H9 (cell line): Measurements from ENCODE around the gene TCERG1L. TPM values are rescaled to one million over a fixed set of nuclear protein-coding genes. Genes with fewer than 3 reads are reported as not detected.

ENCODE experiments used
- DNase-seq: peaks from one replicate; pipeline ENCODE4 v3.0.0-alpha.2; 2017
- H2AFZ ChIP-seq: one replicate; pipeline ENCODE4 v1.6.1; 2013; ENCODE audit warnings: mild to moderate bottlenecking, low read length, control low read depth, moderate library complexity
- H2AK5ac ChIP-seq: 2 replicates; pipeline ENCODE4 v1.6.1; 2013; ENCODE audit warnings: low read length, control low read depth, mixed read lengths; ENCODE audit not compliant: insufficient read length
- H2BK120ac ChIP-seq: one replicate; pipeline ENCODE4 v1.6.1; 2013; ENCODE audit warnings: low read depth, mild to moderate bottlenecking, low read length, control low read depth, inconsistent platforms; ENCODE audit not compliant: poor library complexity, severe bottlenecking
- H2BK12ac ChIP-seq: 2 replicates; pipeline ENCODE4 v1.6.1; 2013; ENCODE audit warnings: low read length, control low read depth, mixed read lengths, low read depth; ENCODE audit not compliant: insufficient read length
- H2BK15ac ChIP-seq: 2 replicates; pipeline ENCODE4 v1.6.1; 2013; ENCODE audit warnings: low read depth, low read length, control low read depth
- H2BK20ac ChIP-seq: one replicate; pipeline ENCODE4 v1.6.1; 2013; ENCODE audit warnings: low read depth, mild to moderate bottlenecking, low read length, control low read depth, inconsistent platforms; ENCODE audit not compliant: poor library complexity, severe bottlenecking
- H2BK5ac ChIP-seq: 2 replicates; pipeline ENCODE4 v1.6.1; 2013; ENCODE audit warnings: low read length, control low read depth, mixed read lengths; ENCODE audit not compliant: insufficient read length
- H3K14ac ChIP-seq: 2 replicates; pipeline ENCODE4 v1.6.1; 2013; ENCODE audit warnings: low read length, control low read depth; ENCODE audit not compliant: insufficient read depth
- H3K18ac ChIP-seq: 2 replicates; pipeline ENCODE4 v1.6.1; 2013; ENCODE audit warnings: low read depth, mild to moderate bottlenecking, mixed read lengths, low read length, control low read depth; ENCODE audit not compliant: insufficient read length
- H3K23ac ChIP-seq: 2 replicates; pipeline ENCODE4 v1.6.1; 2013; ENCODE audit warnings: low read length, control low read depth, mixed read lengths, low read depth; ENCODE audit not compliant: insufficient read length
- H3K23me2 ChIP-seq: 2 replicates; pipeline ENCODE4 v1.6.1; 2013; ENCODE audit warnings: low read depth, mild to moderate bottlenecking, mixed read lengths, low read length, control low read depth; ENCODE audit not compliant: insufficient read length, poor library complexity, severe bottlenecking
- H3K27ac ChIP-seq: 2 replicates; pipeline ENCODE4 v1.5.1; 2013; ENCODE audit warnings: low read length, control low read depth, mixed read lengths, low read depth; ENCODE audit not compliant: insufficient read length
- H3K27me3 ChIP-seq: 2 replicates; pipeline ENCODE4 v1.6.1; 2013; ENCODE audit warnings: low read length, control low read depth, inconsistent platforms; ENCODE audit not compliant: insufficient read depth
- H3K4ac ChIP-seq: 2 replicates; pipeline ENCODE4 v1.6.1; 2013; ENCODE audit warnings: low read depth, mild to moderate bottlenecking, control low read depth, inconsistent platforms, low read length, moderate library complexity
- H3K4me1 ChIP-seq: 2 replicates; pipeline ENCODE4 v1.6.1; 2013; ENCODE audit warnings: low read length, control low read depth, inconsistent platforms; ENCODE audit not compliant: insufficient read depth
- H3K4me2 ChIP-seq: 2 replicates; pipeline ENCODE4 v1.6.1; 2013; ENCODE audit warnings: low read length, control low read depth, mixed read lengths; ENCODE audit not compliant: insufficient read length, insufficient read depth
- H3K56ac ChIP-seq: 2 replicates; pipeline ENCODE4 v1.6.1; 2013; ENCODE audit warnings: low read depth, mild to moderate bottlenecking, mixed read lengths, low read length, control low read depth; ENCODE audit not compliant: insufficient read length
- H3K79me1 ChIP-seq: 2 replicates; pipeline ENCODE4 v1.6.1; 2013; ENCODE audit warnings: low read depth, mild to moderate bottlenecking, moderate library complexity, low read length, control low read depth, inconsistent platforms; ENCODE audit not compliant: insufficient read depth, poor library complexity, severe bottlenecking
- H3K79me2 ChIP-seq: 2 replicates; pipeline ENCODE4 v1.6.1; 2013; ENCODE audit warnings: low read length, control low read depth, inconsistent platforms; ENCODE audit not compliant: insufficient read depth
- H3K9ac ChIP-seq: 2 replicates; pipeline ENCODE4 v1.6.1; 2013; ENCODE audit warnings: low read length, control low read depth, mixed read lengths; ENCODE audit not compliant: insufficient read length; ENCODE audit errors: extremely low read depth
- H3K9me3 ChIP-seq: one replicate; pipeline ENCODE4 v1.6.1; 2013; ENCODE audit warnings: low read depth, low read length, inconsistent platforms; ENCODE audit not compliant: control insufficient read depth
- H3T11ph ChIP-seq: one replicate; pipeline ENCODE4 v1.6.1; 2013; ENCODE audit warnings: mild to moderate bottlenecking, low read length, control low read depth, inconsistent platforms
- H4K20me1 ChIP-seq: one replicate; pipeline ENCODE4 v1.6.1; 2013; ENCODE audit not compliant: control insufficient read depth, insufficient read length, insufficient read depth
- H4K5ac ChIP-seq: 2 replicates; pipeline ENCODE4 v1.6.1; 2013; ENCODE audit warnings: low read depth, mild to moderate bottlenecking, mixed read lengths, low read length, control low read depth; ENCODE audit not compliant: insufficient read length
- H4K8ac ChIP-seq: replicated peaks from 2 replicates; pipeline ENCODE4 v1.6.1; 2013; ENCODE audit warnings: low read length, control low read depth, mixed read lengths, low read depth; ENCODE audit not compliant: insufficient read length
- H4K91ac ChIP-seq: 2 replicates; pipeline ENCODE4 v1.6.1; 2013; ENCODE audit warnings: low read depth, mild to moderate bottlenecking, moderate library complexity, mixed read lengths, low read length, control low read depth; ENCODE audit not compliant: insufficient read length
- H3K27ac Mint-ChIP-seq, 3 experiments: 2 replicates in 2 of 3; 3 replicates in 1 of 3; pipeline ENCODE4 v1.8.0; 2020 to 2021; ENCODE audit warnings: mixed read lengths in 3 of 3, mild to moderate bottlenecking in 1 of 3, moderate library complexity in 1 of 3
- H3K27me3 Mint-ChIP-seq: 2 replicates; pipeline ENCODE4 v1.8.0; 2021; ENCODE audit warnings: low read depth, mild to moderate bottlenecking, moderate library complexity, mixed read lengths
- H3K36me3 Mint-ChIP-seq, 3 experiments: 2 replicates in 2 of 3; 3 replicates in 1 of 3; pipeline ENCODE4 v1.8.0; 2020 to 2021; ENCODE audit warnings: low read depth in 3 of 3, mixed read lengths in 3 of 3; ENCODE audit not compliant: insufficient read depth in 1 of 3
- H3K4me1 Mint-ChIP-seq, 2 experiments: 2 replicates each; pipeline ENCODE4 v1.8.0; 2020; ENCODE audit warnings: mixed read lengths in 2 of 2
- H3K4me3 Mint-ChIP-seq, 2 experiments: 2 replicates in 1 of 2; 3 replicates in 1 of 2; pipeline ENCODE4 v1.8.0; 2020 to 2021; ENCODE audit warnings: mild to moderate bottlenecking in 2 of 2, mixed read lengths in 2 of 2, moderate library complexity in 1 of 2
- H3K9me3 Mint-ChIP-seq, 2 experiments: 2 replicates in 1 of 2; 3 replicates in 1 of 2; pipeline ENCODE4 v1.8.0; 2020; ENCODE audit warnings: mild to moderate bottlenecking in 2 of 2, mixed read lengths in 2 of 2, moderate library complexity in 1 of 2
- CTCF ChIP-seq: fragments of 200-600 bp; sonication (generic); conservative IDR thresholded peaks from 3 replicates; pipeline ENCODE4 v1.8.0; 2021; ENCODE audit warnings: antibody characterized with exemption, mild to moderate bottlenecking
- WGBS: extraction: QIAGEN DNeasy Blood & Tissue Kit; methylation state at CpG from one replicate; pipeline ENCODE4 v1.1.7; 2013; ENCODE audit warnings: missing lambda C conversion rate, low lambda C conversion rate, mixed read lengths; ENCODE audit not compliant: insufficient read length; ENCODE audit errors: extremely low coverage; 5-methylcytosine and 5-hydroxymethylcytosine counted together
- total RNA-seq: library from RNA; stranded (reverse); gene quantifications from 2 replicates; pipeline ENCODE4 v1.2.1, GENCODE V29; 2021

The TCERG1L gene
- total RNA-seq, 1 experiment from 2014 or later, result 3.3 TPM

DNA sequence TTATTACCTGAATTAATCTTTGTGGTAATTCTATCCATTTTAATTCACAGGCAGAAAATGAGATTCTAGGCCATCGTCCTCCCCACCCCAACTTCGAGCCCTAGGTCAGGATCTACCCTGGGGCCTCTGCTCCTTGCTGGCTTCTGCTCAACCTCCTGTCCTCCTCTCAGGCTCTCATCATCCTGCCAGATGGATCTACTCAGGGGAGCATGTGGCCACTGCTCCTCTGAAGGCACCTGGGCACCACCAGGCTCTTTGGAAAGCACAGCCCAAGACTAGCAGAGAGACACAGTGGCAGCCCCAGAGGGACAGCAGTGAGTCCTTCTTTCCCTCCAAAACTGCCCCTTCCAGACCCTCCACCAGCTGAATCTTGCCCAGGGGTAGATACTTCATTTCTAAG lies 248.2 kb downstream of the TCERG1L start:
- Histone ChIP-seq H3K9me3 (no peaks in the 10 kb centered on the region), H3K79me2 (no peaks in the 10 kb centered on the region), H2AFZ (no peak overlapping the region), H3K23ac (no peak overlapping the region), H3K4ac (no peak overlapping the region), H3K23me2 (no peaks in the 10 kb centered on the region), H4K8ac (no peak overlapping the region), H2AK5ac (no peak overlapping the region), H2BK20ac (no peak overlapping the region), H3K4me1 (peaks cover 5% of the 10 kb centered on the region), H2BK15ac (no peak overlapping the region), H3K27ac (no peak overlapping the region), H3K18ac (no peak overlapping the region), H3K9ac (no peak overlapping the region), H3T11ph (no peak overlapping the region), H3K27me3 (no peaks in the 10 kb centered on the region; the same call in 1 of the 2 replicates), H2BK12ac (no peak overlapping the region), H3K4me2 (no peak overlapping the region), H4K5ac (no peak overlapping the region), H4K91ac (no peak overlapping the region), H2BK120ac (no peak overlapping the region), H3K14ac (no peak overlapping the region), H2BK5ac (no peak overlapping the region), H3K79me1 (no peaks in the 10 kb centered on the region), H3K56ac (no peak overlapping the region), H4K20me1 (no peaks in the 10 kb centered on the region)
- Mint-ChIP-seq H3K4me1 (peaks cover 56 to 58% of the 10 kb centered on the region in 2 experiments), H3K36me3 (peaks cover 5 to 11% (median 5%) of the 10 kb centered on the region in 3 experiments; a peak in 6 of 7 replicates), H3K27ac (no peak overlapping the region; a peak in 1 of 7 replicates), H3K9me3 (peaks cover 9 to 11% of the 10 kb centered on the region in 2 experiments), H3K27me3 (peaks cover 5% of the 10 kb centered on the region; the same call in 1 of the 2 replicates), H3K4me3 (no peak overlapping the region)
- DNase-seq, result no peak
- no CpG with 5 or more reads among the region's 2 CpGs for WGBS
- TF ChIP-seq CTCF, result no peak
